Colonic mucosa (tissue), 4 donors: Measurements from ENCODE around the gene TCFL5. TPM values are rescaled to one million over a fixed set of nuclear protein-coding genes. Genes with fewer than 3 reads are reported as not detected.

Experiments
- DNase-seq: peaks from one replicate; pipeline ENCODE4 v3.0.0-alpha.2; 2020
- H3K27ac ChIP-seq: fragments of 200-600 bp; one replicate; pipeline ENCODE4 v1.8.0; 2021
- H3K27me3 ChIP-seq: fragments of 200-600 bp; one replicate; pipeline ENCODE4 v1.8.0; 2021
- H3K36me3 ChIP-seq: fragments of 200-600 bp; one replicate; pipeline ENCODE4 v1.8.0; 2021
- H3K4me1 ChIP-seq: fragments of 200-600 bp; one replicate; pipeline ENCODE4 v1.8.0; 2021; ENCODE audit warnings: mild to moderate bottlenecking
- H3K4me3 ChIP-seq: fragments of 200-600 bp; one replicate; pipeline ENCODE4 v1.8.0; 2021
- H3K9ac ChIP-seq, 2 donors: one replicate each; pipeline ENCODE4 v1.7.0; 2013; ENCODE audit warnings: control low read depth in 2 of 2, low read depth in 2 of 2, low read length in 2 of 2
- H3K9me3 ChIP-seq: fragments of 200-600 bp; one replicate; pipeline ENCODE4 v1.8.0; 2021
- CTCF ChIP-seq: fragments of 200-600 bp; IDR thresholded peaks from one replicate; pipeline ENCODE4 v1.8.0; 2022; ENCODE audit warnings: antibody characterized with exemption, mild to moderate bottlenecking
- intact Hi-C: fragments of 100-400 bp; cut with DNase I; formaldehyde crosslinking; loops from one replicate; pipeline ENCODE4 v1.14.1; 2022
- total RNA-seq, 2 donors: library from RNA; stranded (reverse); fragmentation: NEBNext Ultra II Directional in 1 of 2; extraction: Animal tissue kit (Norgen Biotek cat#: 25700) in 1 of 2; gene quantifications; one replicate each; pipeline ENCODE4 v1.2.1, GENCODE V29; 2021
- donor health status: healthy.
- donor health status: DM: no; HTN: no; CAD: no.
- donor health status: DM: no; HTN: no; CAD: no.

The TCFL5 gene
- total RNA-seq, 2 donors from 2014 or later, result 6.2 to 7.3 TPM

GRCh38 chr20:62886709-62887058, 25.1 kb upstream of the TCFL5 start:
- peaks cover 26% of the 10 kb centered on the region for H3K36me3 ChIP-seq
- intact Hi-C loops, result no loop called here

GRCh38 chr20:62885896-62886708, 24.5 kb upstream of the TCFL5 start:
- Histone ChIP-seq H3K36me3 (peaks cover 20% of the 10 kb centered on the region), H3K4me3 (no peak overlapping the region), H3K27me3 (no peaks in the 10 kb centered on the region), H3K9ac (no peak overlapping the region), H3K27ac (no peak overlapping the region), H3K9me3 (no peaks in the 10 kb centered on the region), H3K4me1 (no peaks in the 10 kb centered on the region)
- TF ChIP-seq CTCF, result no peak
- intact Hi-C loops, result no loop called here
- DNase-seq, result no peak

More at GRCh38 chr20:62886709-62887058, 25.1 kb upstream of the TCFL5 start:
- TF ChIP-seq CTCF, result no peak
- H3K9ac ChIP-seq, result no peak overlapping the region
- no peak overlapping the region for H3K4me3 ChIP-seq
- no peak for DNase-seq
- H3K27ac ChIP-seq, result no peak overlapping the region
- H3K27me3 ChIP-seq, result no peaks in the 10 kb centered on the region
- H3K9me3 ChIP-seq, result no peaks in the 10 kb centered on the region
- no peaks in the 10 kb centered on the region for H3K4me1 ChIP-seq

DNA sequence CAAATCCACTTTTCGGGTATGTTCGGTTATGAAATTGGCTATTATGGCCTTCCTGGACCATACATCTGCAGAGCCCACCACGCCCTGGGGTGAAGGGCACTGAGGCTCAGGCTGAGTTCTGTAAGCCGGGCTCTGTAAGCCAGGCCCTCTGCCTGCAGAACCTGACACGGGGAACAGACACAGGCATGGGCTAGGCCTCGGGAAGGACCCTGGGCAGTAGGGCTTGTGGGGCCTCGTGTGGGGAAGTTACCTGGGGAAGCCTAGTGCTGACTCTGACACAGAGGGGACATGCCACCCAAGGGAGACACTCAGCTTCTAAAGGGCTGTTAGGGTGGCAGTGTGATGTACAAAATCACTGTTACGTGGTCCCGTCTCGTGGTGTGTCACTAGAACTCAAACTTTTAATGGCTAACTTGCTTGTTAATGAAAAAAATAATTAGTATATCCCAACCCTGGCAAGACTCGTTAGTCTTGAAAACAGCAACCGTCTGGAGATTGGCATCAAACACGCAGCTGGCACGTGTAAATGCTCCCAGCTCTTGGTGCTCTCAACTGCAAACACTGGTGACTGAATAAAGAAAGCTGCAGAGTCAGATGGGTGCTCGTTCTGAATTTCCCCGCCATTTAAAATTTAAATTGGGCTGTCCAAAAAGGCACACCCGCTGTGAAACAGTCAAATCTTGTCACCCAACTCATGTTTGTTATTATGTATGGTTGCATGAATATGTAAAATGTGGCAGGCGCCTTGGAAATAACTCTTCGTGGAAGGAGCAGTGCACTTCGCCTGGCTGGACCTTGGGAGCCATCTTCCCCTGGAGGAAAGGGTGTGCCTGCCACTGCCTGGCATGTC, 23.6 kb upstream of the TCFL5 start:
- H3K9ac ChIP-seq, result no peak overlapping the region
- no peak for DNase-seq
- H3K4me1 ChIP-seq, result no peaks in the 10 kb centered on the region
- H3K9me3 ChIP-seq, result no peaks in the 10 kb centered on the region
- no peak for TF ChIP-seq CTCF
- H3K36me3 ChIP-seq, result peaks cover 12% of the 10 kb centered on the region
- H3K27ac ChIP-seq, result no peak overlapping the region
- H3K4me3 ChIP-seq, result no peak overlapping the region
- intact Hi-C loops, result no loop called here
- H3K27me3 ChIP-seq, result no peaks in the 10 kb centered on the region

GRCh38 chr20:62884556-62884955, 22.9 kb upstream of the TCFL5 start:
- Histone ChIP-seq H3K4me1 (no peaks in the 10 kb centered on the region), H3K27me3 (no peaks in the 10 kb centered on the region), H3K9ac (no peak overlapping the region), H3K9me3 (no peaks in the 10 kb centered on the region), H3K4me3 (no peak overlapping the region), H3K27ac (no peak overlapping the region), H3K36me3 (peaks cover 6% of the 10 kb centered on the region)
- no peak for TF ChIP-seq CTCF
- intact Hi-C loops, result no loop called here
- no peak for DNase-seq

DNA sequence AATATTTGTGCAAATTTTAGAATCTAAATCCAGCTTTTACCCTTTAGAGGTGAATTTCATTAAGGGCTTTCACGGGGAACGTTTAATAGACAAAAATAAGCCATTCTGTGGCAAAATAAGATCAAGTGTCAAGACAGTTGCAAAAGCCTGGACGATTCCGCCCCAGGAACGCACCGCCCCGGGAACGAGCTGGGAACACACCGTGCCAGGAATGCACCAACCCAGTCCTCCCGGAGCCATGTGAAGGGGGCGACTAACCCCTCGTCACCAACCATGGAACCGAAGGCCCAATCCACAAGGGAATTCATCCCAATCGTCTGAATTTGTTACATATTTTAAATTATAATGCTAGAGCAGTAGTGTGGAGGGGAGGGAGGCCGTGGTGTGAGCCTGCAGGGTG, 20.8 kb upstream of the TCFL5 start:
- Histone ChIP-seq H3K4me3 (no peak overlapping the region), H3K9me3 (no peaks in the 10 kb centered on the region), H3K27ac (no peak overlapping the region), H3K36me3 (no peaks in the 10 kb centered on the region), H3K4me1 (no peaks in the 10 kb centered on the region), H3K27me3 (no peaks in the 10 kb centered on the region), H3K9ac (no peak overlapping the region)
- intact Hi-C loops, result no loop called here
- DNase-seq, result no peak
- no peak for TF ChIP-seq CTCF
